SK-N-MC (cell line): ENCODE results near the gene NISCH.

ENCODE experiments used
- EZH2 ChIP-seq: fragments of 200-600 bp; sonication (generic); IDR thresholded peaks from one replicate; pipeline ENCODE4 v1.6.1; 2017; ENCODE audit warnings: antibody characterized with exemption
- POLR2AphosphoS5 ChIP-seq: IDR thresholded peaks from 2 replicates; pipeline ENCODE4 v1.6.1; 2012; ENCODE audit warnings: mild to moderate bottlenecking, low read depth, low read length, borderline replicate concordance

DNA sequence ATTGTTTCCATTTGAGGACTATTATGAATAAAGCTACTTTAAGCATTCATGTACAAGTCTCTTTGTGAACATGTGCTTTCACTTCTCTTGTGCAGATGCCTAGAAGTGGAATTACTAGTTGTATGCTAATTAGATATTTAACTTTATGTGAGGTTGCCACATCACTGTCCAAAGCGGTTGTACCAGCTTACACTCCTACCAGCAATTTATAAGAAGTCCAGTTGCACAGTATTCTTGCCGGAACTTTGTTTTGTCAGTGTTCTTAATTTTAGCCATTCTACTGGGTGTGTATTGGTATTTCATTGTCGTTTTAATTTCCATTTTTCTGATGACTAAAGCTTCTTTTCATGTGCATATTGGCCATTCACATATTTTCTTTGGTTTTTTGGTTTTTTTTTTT, 39.6 kb upstream of the NISCH start:
- TF ChIP-seq EZH2 (no peak), POLR2AphosphoS5 (no peak)
